IMR-90 (cell line): ENCODE data around the gene KLHDC9. TPM values are rescaled to one million over a fixed set of nuclear protein-coding genes. Genes with fewer than 3 reads are reported as not detected.

Experiments
- ATAC-seq: fragments of 200-7000 bp; cut with Tn5 transposase; 2 replicates; pipeline ENCODE4 v1.9.1; 2020; ENCODE audit warnings: low read depth, mild to moderate bottlenecking, moderate library complexity
- BruUV-seq: library from RNA; stranded (reverse); fragments of 400-500 nt; replicated peaks from 2 replicates; lab custom pipeline; 2021; lab: Mats Ljungman, UMichigan
- CTCF ChIA-PET: fragments of 300-600 bp; formaldehyde crosslinking; extraction: SDS; loops from one replicate; lab custom pipeline; 2021; ENCODE audit warnings: antibody characterized with exemption; lab: Yijun Ruan, JAX
- POLR2A ChIA-PET: fragments of 300-600 bp; sonication (Branson Sonifier 250); formaldehyde crosslinking; loops from one replicate; lab custom pipeline; 2022; ENCODE audit warnings: antibody characterized with exemption; ENCODE audit not compliant: unreplicated experiment; lab: Charles Lee
- DNase-seq: peaks from one replicate; pipeline ENCODE4 v3.0.0; 2013
- H2AFZ ChIP-seq: replicated peaks from 2 replicates; pipeline ENCODE3; 2013; ENCODE audit warnings: low read length, mild to moderate bottlenecking; ENCODE audit not compliant: poor library complexity
- H2AK5ac ChIP-seq: 2 replicates; pipeline ENCODE4 v1.6.1; 2013; ENCODE audit warnings: low read depth, low read length, inconsistent platforms
- H2AK9ac ChIP-seq: replicated peaks from 2 replicates; pipeline ENCODE3; 2013; ENCODE audit warnings: mild to moderate bottlenecking, low read depth, low read length, moderate library complexity; ENCODE audit not compliant: poor library complexity
- H2BK120ac ChIP-seq: 2 replicates; pipeline ENCODE4 v1.6.1; 2013; ENCODE audit warnings: low read depth, low read length, inconsistent platforms
- H2BK15ac ChIP-seq: 3 replicates; pipeline ENCODE4 v1.6.1; 2013; ENCODE audit warnings: low read depth, low read length, inconsistent platforms
- H2BK20ac ChIP-seq: 2 replicates; pipeline ENCODE4 v1.6.1; 2013; ENCODE audit warnings: low read depth, mild to moderate bottlenecking, inconsistent platforms, low read length, moderate library complexity
- H2BK5ac ChIP-seq: 2 replicates; pipeline ENCODE4 v1.6.1; 2013; ENCODE audit warnings: mild to moderate bottlenecking, low read depth, low read length, inconsistent platforms; ENCODE audit not compliant: poor library complexity, severe bottlenecking
- H3K14ac ChIP-seq: replicated peaks from 2 replicates; pipeline ENCODE4 v1.6.1; 2013; ENCODE audit warnings: low read depth, low read length, inconsistent platforms
- H3K18ac ChIP-seq: 2 replicates; pipeline ENCODE4 v1.6.1; 2013; ENCODE audit warnings: low read depth, low read length, control low read depth
- H3K23ac ChIP-seq: 2 replicates; pipeline ENCODE4 v1.6.1; 2013; ENCODE audit warnings: low read depth, low read length, inconsistent platforms
- H3K27ac ChIP-seq: 2 replicates; pipeline ENCODE4 v1.5.1; 2013; ENCODE audit warnings: mild to moderate bottlenecking, control low read depth, low read length; ENCODE audit not compliant: insufficient read depth
- H3K27me3 ChIP-seq: 2 replicates; pipeline ENCODE4 v1.6.1; 2013; ENCODE audit warnings: low read length; ENCODE audit not compliant: control insufficient read depth, insufficient read depth
- H3K36me3 ChIP-seq: 2 replicates; pipeline ENCODE4 v1.6.1; 2013; ENCODE audit warnings: low read length, mixed read lengths; ENCODE audit not compliant: control insufficient read depth, insufficient read depth
- H3K4ac ChIP-seq: 2 replicates; pipeline ENCODE4 v1.6.1; 2013; ENCODE audit warnings: low read depth, low read length, inconsistent platforms
- H3K4me1 ChIP-seq: 2 replicates; pipeline ENCODE4 v1.6.1; 2013; ENCODE audit warnings: low read length, mixed read lengths; ENCODE audit not compliant: control insufficient read depth, insufficient read depth
- H3K4me2 ChIP-seq: 2 replicates; pipeline ENCODE4 v1.6.1; 2013; ENCODE audit warnings: low read depth, mild to moderate bottlenecking, control low read depth, low read length, moderate library complexity
- H3K4me3 ChIP-seq: 2 replicates; pipeline ENCODE4 v1.5.1; 2013; ENCODE audit warnings: low read depth, mild to moderate bottlenecking, control low read depth, low read length, moderate library complexity; ENCODE audit not compliant: insufficient read depth
- H3K56ac ChIP-seq: 2 replicates; pipeline ENCODE4 v1.6.1; 2013; ENCODE audit warnings: low read length, inconsistent platforms; ENCODE audit not compliant: insufficient read depth; ENCODE audit errors: extremely low read depth
- H3K79me1 ChIP-seq, 2 experiments: 2 replicates each; pipeline ENCODE4 v1.6.1; 2013; ENCODE audit warnings: low read length in 2 of 2, inconsistent platforms in 1 of 2, low read depth in 1 of 2
- H3K9ac ChIP-seq: 2 replicates; pipeline ENCODE4 v1.6.1; 2013; ENCODE audit warnings: low read depth, low read length, control low read depth
- H3K9me1 ChIP-seq: 2 replicates; pipeline ENCODE4 v1.6.1; 2013; ENCODE audit warnings: low read length, inconsistent platforms; ENCODE audit not compliant: insufficient read depth
- H3K9me3 ChIP-seq: 2 replicates; pipeline ENCODE4 v1.6.1; 2013; ENCODE audit warnings: low read length; ENCODE audit not compliant: control insufficient read depth, insufficient read depth
- H4K20me1 ChIP-seq: 2 replicates; pipeline ENCODE4 v1.6.1; 2013; ENCODE audit warnings: low read length, inconsistent platforms; ENCODE audit not compliant: insufficient read depth
- H4K5ac ChIP-seq: 2 replicates; pipeline ENCODE4 v1.6.1; 2013; ENCODE audit warnings: mild to moderate bottlenecking, low read depth, low read length, control low read depth
- H4K8ac ChIP-seq, 2 experiments: 2 replicates each; pipeline ENCODE4 v1.6.1; 2013; ENCODE audit warnings: low read depth in 2 of 2, low read length in 2 of 2, control low read depth in 1 of 2, inconsistent platforms in 1 of 2
- H4K91ac ChIP-seq: 2 replicates; pipeline ENCODE4 v1.6.1; 2013; ENCODE audit warnings: low read depth, low read length, inconsistent platforms; ENCODE audit not compliant: insufficient read depth
- FOS ChIP-seq: fragments of 150-350 bp; IDR thresholded peaks from 2 replicates; pipeline ENCODE4 v1.6.1; 2016; ENCODE audit warnings: low read depth, low read length
- MAFK ChIP-seq: IDR thresholded peaks from 2 replicates; pipeline ENCODE4 v1.6.1; 2012; ENCODE audit warnings: low read depth, low read length, improper control_type of control experiment
- MAZ ChIP-seq: IDR thresholded peaks from 2 replicates; pipeline ENCODE4 v1.6.1; 2012; ENCODE audit warnings: low read depth, mild to moderate bottlenecking, low read length, improper control_type of control experiment, moderate library complexity, borderline replicate concordance
- MXI1 ChIP-seq: IDR thresholded peaks from 2 replicates; pipeline ENCODE4 v1.6.1; 2012; ENCODE audit warnings: low read depth, mild to moderate bottlenecking, low read length, moderate library complexity, borderline replicate concordance
- POLR2A ChIP-seq: IDR thresholded peaks from 2 replicates; pipeline ENCODE4 v1.6.1; 2012; ENCODE audit warnings: mild to moderate bottlenecking, low read depth, low read length
- RAD21 ChIP-seq: IDR thresholded peaks from 2 replicates; pipeline ENCODE4 v1.6.1; 2012; ENCODE audit warnings: low read length, improper control_type of control experiment
- RCOR1 ChIP-seq: IDR thresholded peaks from 2 replicates; pipeline ENCODE4 v1.6.1; 2012; ENCODE audit warnings: mild to moderate bottlenecking, low read length, improper control_type of control experiment; ENCODE audit not compliant: insufficient replicate concordance
- RFX5 ChIP-seq: IDR thresholded peaks from 2 replicates; pipeline ENCODE4 v1.8.0; 2012; ENCODE audit warnings: low read depth, mild to moderate bottlenecking, low read length, moderate library complexity
- WGBS, 2 experiments: methylation state at CpG; one replicate each; pipeline versions ENCODE4 v1.1.5 to v1.1.7; 2013; ENCODE audit warnings: missing lambda C conversion rate in 2 of 2; ENCODE audit not compliant: insufficient read length in 1 of 2; ENCODE audit errors: extremely low coverage in 2 of 2; 5-methylcytosine and 5-hydroxymethylcytosine counted together
- dilution Hi-C: fragments of 300-500 bp; cut with HindIII; formaldehyde crosslinking; loops from one replicate; pipeline ENCODE4 v1.14.3; 2018; ENCODE audit warnings: low sequenced_read_pairs; ENCODE audit not compliant: unreplicated experiment
- in situ Hi-C: fragments of 300-500 bp; cut with MboI; formaldehyde crosslinking; loops from 3 replicates; pipeline ENCODE4 v1.14.3; 2019; ENCODE audit warnings: low sequenced_read_pairs, inconsistent platforms, mixed read lengths
- intact Hi-C: fragments of 100-400 bp; cut with micrococcal nuclease; formaldehyde crosslinking; loops from 2 replicates; pipeline ENCODE4 v1.10.0; 2022
- polyA plus RNA-seq, 3 experiments: library from polyadenylated mRNA; depleted of rRNA; stranded (reverse); fragments of >200 nt; gene quantifications; 2 replicates each; pipeline ENCODE4 v1.2.3, GENCODE V29; 2012; ENCODE audit warnings: low replicate concordance in 1 of 3
- total RNA-seq: library from RNA; depleted of rRNA; stranded (reverse); fragments of >200 nt; gene quantifications from 2 replicates; pipeline ENCODE4 v1.2.3, GENCODE V29; 2012
- TF ChIP-seq, protein P1 (sequence below): fragments of 150-350 bp; IDR thresholded peaks from 2 replicates; pipeline ENCODE4 v1.6.1; 2016; ENCODE audit warnings: low read depth, mild to moderate bottlenecking, low read length, moderate library complexity, borderline replicate concordance
- TF ChIP-seq, protein P2 (sequence below): conservative IDR thresholded peaks from 2 replicates; pipeline ENCODE4 v1.5.1; 2012; ENCODE audit warnings: mild to moderate bottlenecking, low read depth, low read length, improper control_type of control experiment
- TF ChIP-seq, protein P3 (sequence below): fragments of 150-350 bp; IDR thresholded peaks from 2 replicates; pipeline ENCODE4 v1.6.1; 2017; ENCODE audit warnings: mild to moderate bottlenecking, antibody characterized with exemption, low read length, low read depth

KLHDC9 gene
- total and polyA plus RNA-seq, 2 of the 4 experiments (the other 2 are of a cell fraction): 0.18 to 0.70 TPM

DNA sequence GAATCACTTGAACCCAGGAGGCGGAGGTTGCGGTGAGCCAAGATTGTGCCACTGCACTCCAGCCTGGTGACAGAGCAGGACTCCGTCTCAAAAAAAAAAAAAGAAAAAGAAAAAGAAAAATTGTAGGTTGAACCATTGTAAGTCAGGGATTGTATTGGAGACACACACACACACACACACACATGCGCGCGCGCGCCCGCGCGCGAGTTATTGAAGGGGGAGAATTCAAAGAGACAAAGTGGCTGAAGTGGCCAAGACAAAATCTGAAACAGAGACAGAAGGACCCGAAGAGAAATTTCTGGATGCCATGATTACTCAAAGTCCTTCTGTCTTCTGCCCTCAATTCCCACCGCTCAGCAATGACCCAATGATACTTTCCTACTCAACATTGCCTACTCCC is 3.7 kb upstream of the KLHDC9 start:
- Histone ChIP-seq H2AK9ac (no peak overlapping the region), H3K14ac (no peak overlapping the region), H3K36me3 (no peaks in the 10 kb centered on the region), H3K9me3 (no peaks in the 10 kb centered on the region), H3K4me3 (no peak overlapping the region), H3K4me2 (no peak overlapping the region), H2BK20ac (no peak overlapping the region), H4K8ac (no peak overlapping the region), H4K91ac (no peak overlapping the region), H3K27ac (no peak overlapping the region), H2BK5ac (no peak overlapping the region), H2BK15ac (no peak overlapping the region), H2AK5ac (no peak overlapping the region), H3K9me1 (peaks cover 9% of the 10 kb centered on the region), H3K27me3 (no peaks in the 10 kb centered on the region), H3K9ac (no peak overlapping the region), H3K4me1 (peaks cover 12% of the 10 kb centered on the region), H3K18ac (no peak overlapping the region), H3K79me1 (no peaks in the 10 kb centered on the region), H3K56ac (no peak overlapping the region), H4K20me1 (peaks cover 3% of the 10 kb centered on the region), H2BK120ac (no peak overlapping the region), H3K4ac (no peak overlapping the region), H2AFZ (no peak overlapping the region), H3K23ac (no peak overlapping the region), H4K5ac (no peak overlapping the region)
- intact Hi-C loops: no loop called here
- in situ Hi-C loops: no loop called here
- dilution Hi-C loops: no loop called here
- POLR2A ChIA-PET: no interaction called here
- BruUV-seq: no TSS peak
- ATAC-seq (no peak), DNase-seq (no peak)
- TF ChIP-seq, protein P1, sequence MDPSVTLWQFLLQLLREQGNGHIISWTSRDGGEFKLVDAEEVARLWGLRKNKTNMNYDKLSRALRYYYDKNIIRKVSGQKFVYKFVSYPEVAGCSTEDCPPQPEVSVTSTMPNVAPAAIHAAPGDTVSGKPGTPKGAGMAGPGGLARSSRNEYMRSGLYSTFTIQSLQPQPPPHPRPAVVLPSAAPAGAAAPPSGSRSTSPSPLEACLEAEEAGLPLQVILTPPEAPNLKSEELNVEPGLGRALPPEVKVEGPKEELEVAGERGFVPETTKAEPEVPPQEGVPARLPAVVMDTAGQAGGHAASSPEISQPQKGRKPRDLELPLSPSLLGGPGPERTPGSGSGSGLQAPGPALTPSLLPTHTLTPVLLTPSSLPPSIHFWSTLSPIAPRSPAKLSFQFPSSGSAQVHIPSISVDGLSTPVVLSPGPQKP: no peak
- no peak for TF ChIP-seq POLR2A
- TF ChIP-seq RCOR1: no peak
- no peak for TF ChIP-seq RAD21
- TF ChIP-seq MAFK: no peak
- TF ChIP-seq, protein P2, sequence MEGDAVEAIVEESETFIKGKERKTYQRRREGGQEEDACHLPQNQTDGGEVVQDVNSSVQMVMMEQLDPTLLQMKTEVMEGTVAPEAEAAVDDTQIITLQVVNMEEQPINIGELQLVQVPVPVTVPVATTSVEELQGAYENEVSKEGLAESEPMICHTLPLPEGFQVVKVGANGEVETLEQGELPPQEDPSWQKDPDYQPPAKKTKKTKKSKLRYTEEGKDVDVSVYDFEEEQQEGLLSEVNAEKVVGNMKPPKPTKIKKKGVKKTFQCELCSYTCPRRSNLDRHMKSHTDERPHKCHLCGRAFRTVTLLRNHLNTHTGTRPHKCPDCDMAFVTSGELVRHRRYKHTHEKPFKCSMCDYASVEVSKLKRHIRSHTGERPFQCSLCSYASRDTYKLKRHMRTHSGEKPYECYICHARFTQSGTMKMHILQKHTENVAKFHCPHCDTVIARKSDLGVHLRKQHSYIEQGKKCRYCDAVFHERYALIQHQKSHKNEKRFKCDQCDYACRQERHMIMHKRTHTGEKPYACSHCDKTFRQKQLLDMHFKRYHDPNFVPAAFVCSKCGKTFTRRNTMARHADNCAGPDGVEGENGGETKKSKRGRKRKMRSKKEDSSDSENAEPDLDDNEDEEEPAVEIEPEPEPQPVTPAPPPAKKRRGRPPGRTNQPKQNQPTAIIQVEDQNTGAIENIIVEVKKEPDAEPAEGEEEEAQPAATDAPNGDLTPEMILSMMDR: no peak
- no peak for TF ChIP-seq FOS
- no peak for TF ChIP-seq MAZ
- TF ChIP-seq, protein P3, sequence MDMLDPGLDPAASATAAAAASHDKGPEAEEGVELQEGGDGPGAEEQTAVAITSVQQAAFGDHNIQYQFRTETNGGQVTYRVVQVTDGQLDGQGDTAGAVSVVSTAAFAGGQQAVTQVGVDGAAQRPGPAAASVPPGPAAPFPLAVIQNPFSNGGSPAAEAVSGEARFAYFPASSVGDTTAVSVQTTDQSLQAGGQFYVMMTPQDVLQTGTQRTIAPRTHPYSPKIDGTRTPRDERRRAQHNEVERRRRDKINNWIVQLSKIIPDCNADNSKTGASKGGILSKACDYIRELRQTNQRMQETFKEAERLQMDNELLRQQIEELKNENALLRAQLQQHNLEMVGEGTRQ: no peak
- no peak for TF ChIP-seq RFX5
- no peak for TF ChIP-seq MXI1
- CTCF ChIA-PET: no interaction called here
- WGBS, 2 experiments: 100% methylated on average over 1 of the region's 14 CpGs; no CpG with 5 or more reads in 1 of the 2 experiments
